Neural cell (in vitro differentiated cells): ENCODE results near the gene BCAR3. TPM values are rescaled to one million over a fixed set of nuclear protein-coding genes. Genes with fewer than 3 reads are reported as not detected.

Experiments
- H2AFZ ChIP-seq: fragments of 200-600, 300-800 bp; sonication (generic), shearing (Covaris generic); 2 replicates; pipeline ENCODE4 v1.6.0; 2014; ENCODE audit warnings: low read depth, mild to moderate bottlenecking, antibody characterized with exemption, low read length, moderate library complexity
- H3F3A ChIP-seq: fragments of 200-600 bp; shearing (Covaris generic); 2 replicates; pipeline ENCODE4 v1.6.1; 2016; ENCODE audit warnings: mild to moderate bottlenecking, moderate library complexity, mixed read lengths, antibody characterized with exemption, low read length; ENCODE audit not compliant: insufficient read depth, poor library complexity, severe bottlenecking
- H3K27ac ChIP-seq: fragments of 200-600, 300-800 bp; sonication (generic), shearing (Covaris generic); 2 replicates; pipeline ENCODE4 v1.5.1; 2014; ENCODE audit warnings: mild to moderate bottlenecking, low read length, moderate library complexity
- H3K27me3 ChIP-seq: fragments of 300-800, 200-600 bp; sonication (generic), shearing (Covaris generic); 2 replicates; pipeline ENCODE4 v1.6.0; 2014; ENCODE audit warnings: mild to moderate bottlenecking, low read depth, low read length, moderate library complexity; ENCODE audit not compliant: insufficient read depth
- H3K36me3 ChIP-seq: fragments of 300-800, 200-600 bp; sonication (generic), shearing (Covaris generic); 2 replicates; pipeline ENCODE4 v1.5.1; 2014; ENCODE audit warnings: mild to moderate bottlenecking, antibody characterized with exemption, low read length, moderate library complexity; ENCODE audit not compliant: insufficient read depth
- H3K4me2 ChIP-seq: fragments of 300-800, 200-600 bp; sonication (generic), shearing (Covaris generic); 2 replicates; pipeline ENCODE4 v1.6.0; 2014; ENCODE audit warnings: mild to moderate bottlenecking, low read length
- H3K4me3 ChIP-seq: fragments of 300-800, 200-600 bp; sonication (generic), shearing (Covaris generic); 2 replicates; pipeline ENCODE4 v1.5.1; 2014; ENCODE audit warnings: mild to moderate bottlenecking, low read length, moderate library complexity
- H3K79me2 ChIP-seq: fragments of 200-600 bp; shearing (Covaris generic); replicated peaks from 2 replicates; pipeline ENCODE4 v1.6.0; 2014; ENCODE audit warnings: mild to moderate bottlenecking, low read length, moderate library complexity; ENCODE audit not compliant: insufficient read depth
- H3K9ac ChIP-seq: fragments of 300-800, 200-600 bp; sonication (generic), shearing (Covaris generic); 2 replicates; pipeline ENCODE4 v1.6.1; 2016; ENCODE audit warnings: mild to moderate bottlenecking, low read length, mixed read lengths
- H3K9me2 ChIP-seq: fragments of 200-600 bp; shearing (Covaris generic); 2 replicates; pipeline ENCODE4 v1.6.1; 2016; ENCODE audit warnings: mild to moderate bottlenecking, low read length, mixed read lengths; ENCODE audit not compliant: insufficient read depth
- H3K9me3 ChIP-seq: fragments of 200-600, 300-800 bp; sonication (generic), shearing (Covaris generic); 2 replicates; pipeline ENCODE4 v1.6.1; 2016; ENCODE audit warnings: mild to moderate bottlenecking, mixed run types, low read length, moderate library complexity, mixed read lengths
- H4K20me1 ChIP-seq: fragments of 200-600 bp; shearing (Covaris generic); 2 replicates; pipeline ENCODE4 v1.6.1; 2016; ENCODE audit warnings: mild to moderate bottlenecking, mixed run types; ENCODE audit not compliant: insufficient read depth
- CTCF ChIP-seq: fragments of 450-650 bp; IDR thresholded peaks from 2 replicates; pipeline ENCODE4 v1.5.1; 2014; ENCODE audit warnings: antibody characterized with exemption, mild to moderate bottlenecking, moderate library complexity; ENCODE audit not compliant: poor library complexity, severe bottlenecking
- EP300 ChIP-seq: fragments of 450-650 bp; conservative IDR thresholded peaks from 2 replicates; pipeline ENCODE4 v1.6.1; 2014; ENCODE audit warnings: antibody characterized with exemption, mild to moderate bottlenecking, moderate library complexity; ENCODE audit not compliant: poor library complexity, severe bottlenecking
- EZH2 ChIP-seq: fragments of 200-600, 300-800 bp; shearing (Covaris generic), sonication (generic); IDR thresholded peaks from 2 replicates; pipeline ENCODE4 v1.6.1; 2014; ENCODE audit warnings: antibody characterized with exemption, low read length, borderline replicate concordance, mild to moderate bottlenecking; ENCODE audit not compliant: insufficient read depth, poor library complexity, severe bottlenecking
- MXI1 ChIP-seq: fragments of 450-650 bp; conservative IDR thresholded peaks from 2 replicates; pipeline ENCODE4 v1.6.1; 2014; ENCODE audit warnings: antibody characterized with exemption, mild to moderate bottlenecking; ENCODE audit not compliant: poor library complexity, severe bottlenecking
- POLR2AphosphoS5 ChIP-seq: IDR thresholded peaks from 2 replicates; pipeline ENCODE4 v1.6.1; 2012
- RAD21 ChIP-seq: fragments of 450-650 bp; conservative IDR thresholded peaks from 2 replicates; pipeline ENCODE4 v1.6.1; 2014; ENCODE audit warnings: antibody characterized with exemption, mild to moderate bottlenecking, moderate library complexity
- SMC3 ChIP-seq: fragments of 450-650 bp; conservative IDR thresholded peaks from 2 replicates; pipeline ENCODE4 v1.6.1; 2014; ENCODE audit warnings: antibody characterized with exemption, mild to moderate bottlenecking, moderate library complexity; ENCODE audit not compliant: poor library complexity
- TAF1 ChIP-seq: IDR thresholded peaks from 2 replicates; pipeline ENCODE4 v1.6.1; 2012; ENCODE audit warnings: low read depth
- polyA plus RNA-seq: library from polyadenylated mRNA; depleted of rRNA; stranded (reverse); fragments of >200 nt; gene quantifications from 2 replicates; pipeline ENCODE4 v1.2.3, GENCODE V29; 2014
- TF ChIP-seq, protein P1 (sequence below): IDR thresholded peaks from 2 replicates; pipeline ENCODE4 v1.6.1; 2012; ENCODE audit warnings: borderline replicate concordance

The BCAR3 gene
- polyA plus RNA-seq, 1 donor from 2014 or later: 2.5 TPM

- H3K4me2 ChIP-seq: no peak overlapping the region
- no peaks in the 10 kb centered on the region for H3K9me3 ChIP-seq
- H2AFZ ChIP-seq: no peak overlapping the region
- H3K9me2 ChIP-seq: no peaks in the 10 kb centered on the region
- no peak overlapping the region for H3K4me3 ChIP-seq
- H3K27me3 ChIP-seq: no peaks in the 10 kb centered on the region
- no peaks in the 10 kb centered on the region for H3K36me3 ChIP-seq
- H4K20me1 ChIP-seq: no peaks in the 10 kb centered on the region
- no peaks in the 10 kb centered on the region for H3K79me2 ChIP-seq
- no peak for TF ChIP-seq CTCF
- no peak for TF ChIP-seq SMC3
- no peak overlapping the region for H3K27ac ChIP-seq
- H3K9ac ChIP-seq: no peak overlapping the region
- no peaks in the 10 kb centered on the region for H3F3A ChIP-seq
Observed at GRCh38 chr1:93649231-93649630, 32.4 kb downstream of the BCAR3 start.

- Histone ChIP-seq H2AFZ (no peak overlapping the region), H4K20me1 (no peaks in the 10 kb centered on the region), H3K4me2 (no peak overlapping the region), H3K27ac (no peak overlapping the region), H3K9ac (no peak overlapping the region), H3K9me2 (no peaks in the 10 kb centered on the region), H3K9me3 (no peaks in the 10 kb centered on the region), H3K4me3 (no peak overlapping the region), H3K27me3 (no peaks in the 10 kb centered on the region), H3F3A (no peaks in the 10 kb centered on the region), H3K79me2 (no peaks in the 10 kb centered on the region), H3K36me3 (no peaks in the 10 kb centered on the region)
- TF ChIP-seq, protein P1, sequence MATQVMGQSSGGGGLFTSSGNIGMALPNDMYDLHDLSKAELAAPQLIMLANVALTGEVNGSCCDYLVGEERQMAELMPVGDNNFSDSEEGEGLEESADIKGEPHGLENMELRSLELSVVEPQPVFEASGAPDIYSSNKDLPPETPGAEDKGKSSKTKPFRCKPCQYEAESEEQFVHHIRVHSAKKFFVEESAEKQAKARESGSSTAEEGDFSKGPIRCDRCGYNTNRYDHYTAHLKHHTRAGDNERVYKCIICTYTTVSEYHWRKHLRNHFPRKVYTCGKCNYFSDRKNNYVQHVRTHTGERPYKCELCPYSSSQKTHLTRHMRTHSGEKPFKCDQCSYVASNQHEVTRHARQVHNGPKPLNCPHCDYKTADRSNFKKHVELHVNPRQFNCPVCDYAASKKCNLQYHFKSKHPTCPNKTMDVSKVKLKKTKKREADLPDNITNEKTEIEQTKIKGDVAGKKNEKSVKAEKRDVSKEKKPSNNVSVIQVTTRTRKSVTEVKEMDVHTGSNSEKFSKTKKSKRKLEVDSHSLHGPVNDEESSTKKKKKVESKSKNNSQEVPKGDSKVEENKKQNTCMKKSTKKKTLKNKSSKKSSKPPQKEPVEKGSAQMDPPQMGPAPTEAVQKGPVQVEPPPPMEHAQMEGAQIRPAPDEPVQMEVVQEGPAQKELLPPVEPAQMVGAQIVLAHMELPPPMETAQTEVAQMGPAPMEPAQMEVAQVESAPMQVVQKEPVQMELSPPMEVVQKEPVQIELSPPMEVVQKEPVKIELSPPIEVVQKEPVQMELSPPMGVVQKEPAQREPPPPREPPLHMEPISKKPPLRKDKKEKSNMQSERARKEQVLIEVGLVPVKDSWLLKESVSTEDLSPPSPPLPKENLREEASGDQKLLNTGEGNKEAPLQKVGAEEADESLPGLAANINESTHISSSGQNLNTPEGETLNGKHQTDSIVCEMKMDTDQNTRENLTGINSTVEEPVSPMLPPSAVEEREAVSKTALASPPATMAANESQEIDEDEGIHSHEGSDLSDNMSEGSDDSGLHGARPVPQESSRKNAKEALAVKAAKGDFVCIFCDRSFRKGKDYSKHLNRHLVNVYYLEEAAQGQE: no peak
- TF ChIP-seq POLR2AphosphoS5: no peak
- no peak for TF ChIP-seq TAF1
- no peak for TF ChIP-seq EP300
- no peak for TF ChIP-seq RAD21
- no peak for TF ChIP-seq MXI1
- no peak for TF ChIP-seq SMC3
Observed at GRCh38 chr1:93648656-93649055, 33.0 kb downstream of the BCAR3 start.

DNA sequence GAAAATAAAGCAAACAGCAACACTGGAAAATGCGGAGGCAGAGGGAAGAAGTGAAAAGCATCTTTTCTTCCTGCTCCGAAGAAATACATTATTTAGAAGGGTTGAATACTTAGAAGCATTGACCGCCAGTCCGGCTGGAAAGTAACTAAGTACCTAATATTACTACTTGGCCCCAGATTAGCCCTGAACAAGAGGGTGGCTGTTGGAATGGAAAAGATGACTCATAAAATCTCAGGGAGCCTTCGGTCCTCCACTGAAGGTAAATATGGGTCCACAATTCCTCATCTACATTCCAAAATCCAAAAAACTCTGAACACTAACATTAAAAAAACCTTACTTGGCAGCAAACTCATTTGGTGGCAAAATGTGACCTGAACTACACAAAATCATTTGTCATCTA is 40.1 kb downstream of the BCAR3 start:
- no peaks in the 10 kb centered on the region for H4K20me1 ChIP-seq
- H3K9ac ChIP-seq: no peak overlapping the region
- H3K36me3 ChIP-seq: no peaks in the 10 kb centered on the region
- no peak for TF ChIP-seq CTCF
- TF ChIP-seq SMC3: no peak
- TF ChIP-seq, protein P1: no peak
- TF ChIP-seq POLR2AphosphoS5: no peak
- TF ChIP-seq RAD21: no peak
- TF ChIP-seq EZH2: no peak
- no peak for TF ChIP-seq EP300
- TF ChIP-seq TAF1: no peak
- H3K79me2 ChIP-seq: no peaks in the 10 kb centered on the region
- H3K9me3 ChIP-seq: no peaks in the 10 kb centered on the region
- H3K4me2 ChIP-seq: no peak overlapping the region
- no peak overlapping the region for H3K4me3 ChIP-seq
- no peaks in the 10 kb centered on the region for H3K9me2 ChIP-seq
- no peaks in the 10 kb centered on the region for H3K27me3 ChIP-seq
- H3F3A ChIP-seq: no peaks in the 10 kb centered on the region
- no peak overlapping the region for H3K27ac ChIP-seq
- no peak overlapping the region for H2AFZ ChIP-seq
